Inferior parietal cortex (tissue), 1 donor: Measurements from ENCODE around the gene IFNGR1.

Experiments
- DNase-seq: peaks from one replicate; pipeline ENCODE4 v3.0.0-alpha.2; 2016; ENCODE audit errors: extremely low spot score

IFNGR1 gene

GRCh38 chr6:137176729-137177128 is 42.5 kb downstream of the IFNGR1 start:
- no peak for DNase-seq

- DNase-seq: no peak
Observed at GRCh38 chr6:137175868-137176245, 43.3 kb downstream of the IFNGR1 start.

GRCh38 chr6:137175157-137175867 is 43.9 kb downstream of the IFNGR1 start:
- DNase-seq: no peak

- no peak for DNase-seq
Observed at GRCh38 chr6:137173501-137173900, 45.7 kb downstream of the IFNGR1 start, which contains the start of gene IL22RA2. TSS of gene IL22RA2 (minus strand) at chr6:137173644. CDS start at chr6:137161749, 11,895 bp downstream.

- DNase-seq: no peak
Observed at GRCh38 chr6:137172734-137173431, 46.3 kb downstream of the IFNGR1 start.

GRCh38 chr6:137171824-137172733 is 47.1 kb downstream of the IFNGR1 start:
- DNase-seq: no peak

- no peak for DNase-seq
Observed at GRCh38 chr6:137171053-137171374, 48.2 kb downstream of the IFNGR1 start.

GRCh38 chr6:137170266-137171052 is 48.7 kb downstream of the IFNGR1 start:
- no peak for DNase-seq

- DNase-seq: no peak
Observed at GRCh38 chr6:137167702-137168377, 51.3 kb downstream of the IFNGR1 start.

GRCh38 chr6:137166247-137167098 is 52.7 kb downstream of the IFNGR1 start:
- DNase-seq: no peak

- DNase-seq: no peak
Observed at GRCh38 chr6:137165375-137166246, 53.6 kb downstream of the IFNGR1 start.

GRCh38 chr6:137163732-137164318 is 55.4 kb downstream of the IFNGR1 start:
- DNase-seq: no peak

GRCh38 chr6:137162692-137163306 is 56.4 kb downstream of the IFNGR1 start:
- no peak for DNase-seq

- no peak for DNase-seq
Observed at GRCh38 chr6:137161949-137162348, 57.2 kb downstream of the IFNGR1 start.

- no peak for DNase-seq
Observed at GRCh38 chr6:137160763-137161162, 58.4 kb downstream of the IFNGR1 start.

- DNase-seq: no peak
Observed at GRCh38 chr6:137159912-137160311, 59.3 kb downstream of the IFNGR1 start.

- no peak for DNase-seq
Observed at GRCh38 chr6:137157601-137158000, 61.6 kb downstream of the IFNGR1 start.

- no peak for DNase-seq
Observed at GRCh38 chr6:137156650-137157049, 62.5 kb downstream of the IFNGR1 start.
